GM18517 (cell line): ENCODE results near the gene GALNT12.

ENCODE experiments used
- ATAC-seq: cut with Tn5 transposase; IDR thresholded peaks from one replicate; pipeline ENCODE4 v1.9.1; 2021; ENCODE audit warnings: mild to moderate bottlenecking, moderate library complexity; ENCODE audit not compliant: unreplicated experiment

Gene GALNT12, protein sequence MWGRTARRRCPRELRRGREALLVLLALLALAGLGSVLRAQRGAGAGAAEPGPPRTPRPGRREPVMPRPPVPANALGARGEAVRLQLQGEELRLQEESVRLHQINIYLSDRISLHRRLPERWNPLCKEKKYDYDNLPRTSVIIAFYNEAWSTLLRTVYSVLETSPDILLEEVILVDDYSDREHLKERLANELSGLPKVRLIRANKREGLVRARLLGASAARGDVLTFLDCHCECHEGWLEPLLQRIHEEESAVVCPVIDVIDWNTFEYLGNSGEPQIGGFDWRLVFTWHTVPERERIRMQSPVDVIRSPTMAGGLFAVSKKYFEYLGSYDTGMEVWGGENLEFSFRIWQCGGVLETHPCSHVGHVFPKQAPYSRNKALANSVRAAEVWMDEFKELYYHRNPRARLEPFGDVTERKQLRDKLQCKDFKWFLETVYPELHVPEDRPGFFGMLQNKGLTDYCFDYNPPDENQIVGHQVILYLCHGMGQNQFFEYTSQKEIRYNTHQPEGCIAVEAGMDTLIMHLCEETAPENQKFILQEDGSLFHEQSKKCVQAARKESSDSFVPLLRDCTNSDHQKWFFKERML

DNA sequence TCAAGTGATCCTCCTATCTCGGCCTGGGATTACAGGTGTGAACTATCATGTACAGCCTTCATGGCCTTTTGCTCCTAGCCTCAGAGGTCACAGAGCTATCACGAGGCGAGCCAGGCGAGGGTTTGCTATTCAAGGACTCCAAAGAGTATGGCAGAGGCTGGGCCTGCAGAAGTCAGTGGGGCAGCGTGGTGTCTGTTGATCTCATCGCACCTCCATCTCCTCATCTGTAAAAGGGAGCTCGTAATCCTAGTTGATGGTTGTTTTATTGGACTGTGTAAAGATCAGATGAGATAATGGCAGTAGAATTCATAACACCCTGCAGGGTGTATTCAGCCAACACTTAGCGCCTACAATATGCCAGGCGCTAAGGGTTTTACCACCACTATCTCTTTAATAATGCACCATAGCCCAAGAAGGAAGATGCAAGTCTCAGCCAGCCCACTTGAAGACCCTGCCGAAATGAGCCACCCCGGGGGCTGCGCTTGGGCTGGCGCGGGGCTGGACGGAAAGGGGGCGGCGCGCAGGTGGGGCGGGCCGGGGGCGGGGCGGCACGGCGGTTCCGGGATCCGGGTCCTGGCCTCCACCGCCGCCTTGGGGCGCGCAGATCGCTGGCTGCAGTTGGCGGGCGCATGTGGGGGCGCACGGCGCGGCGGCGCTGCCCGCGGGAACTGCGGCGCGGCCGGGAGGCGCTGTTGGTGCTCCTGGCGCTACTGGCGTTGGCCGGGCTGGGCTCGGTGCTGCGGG is at the start of gene GALNT12:
GALNT12 (plus strand) TSS at position 601 of the 744 bp plus-strand sequence; CDS start at position 630, 29 bp downstream.
- peak; percentile 46 for ATAC-seq

DNA sequence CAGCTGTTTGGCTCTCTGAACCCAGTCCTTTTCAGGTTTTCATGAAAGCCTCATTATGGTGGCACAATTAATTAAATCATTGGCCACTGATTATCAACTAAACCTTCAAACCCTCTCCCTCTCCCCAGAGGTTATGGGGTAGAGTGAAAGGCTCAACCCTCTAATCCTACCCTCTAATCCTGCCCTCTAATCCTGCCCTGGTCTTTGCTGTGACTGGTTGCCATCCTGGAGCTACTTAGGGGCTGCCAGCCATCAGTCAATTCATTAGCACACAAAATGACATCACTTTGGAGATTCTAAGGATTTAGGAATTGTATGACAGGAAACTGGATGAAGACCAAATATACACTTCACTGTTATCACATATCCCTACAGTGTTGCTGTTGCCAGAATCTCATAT is 47.2 kb upstream of the GALNT12 start:
- ATAC-seq, result no peak

DNA sequence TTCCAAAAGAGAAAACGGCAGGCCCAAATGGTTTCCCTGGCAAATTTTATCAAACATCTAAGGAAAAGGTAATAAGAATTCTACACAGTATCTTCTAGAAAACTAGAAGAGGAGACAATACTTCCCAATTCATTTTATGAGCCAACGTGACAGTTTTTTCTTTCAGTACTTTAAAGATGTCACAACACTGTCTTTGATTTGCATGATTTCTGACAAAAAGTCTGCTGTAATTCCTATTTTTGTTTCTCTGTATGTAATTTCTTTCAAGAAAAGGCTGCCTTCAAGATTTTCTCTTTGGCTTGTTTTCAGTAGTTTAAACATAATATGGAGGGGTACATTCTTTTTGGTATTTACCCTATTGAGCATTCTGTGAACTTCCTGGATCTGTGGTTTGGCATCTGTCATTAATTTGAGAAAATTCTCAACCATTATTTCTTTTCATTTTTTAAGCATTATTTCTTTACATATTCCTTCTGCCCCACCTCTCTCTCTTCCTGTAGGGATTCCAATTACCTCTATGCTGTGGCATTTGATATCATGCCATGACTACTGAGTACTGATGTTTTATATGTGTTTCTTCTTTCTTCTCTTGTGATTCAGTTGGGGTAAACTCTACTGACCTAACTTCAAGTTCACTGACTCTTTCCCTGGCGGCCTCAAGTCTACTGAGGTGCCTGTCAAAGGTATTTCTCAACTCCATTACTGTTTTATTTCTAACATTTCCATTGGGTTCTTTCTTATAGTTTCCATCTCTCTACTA is 43.3 kb upstream of the GALNT12 start:
- no peak for ATAC-seq

DNA sequence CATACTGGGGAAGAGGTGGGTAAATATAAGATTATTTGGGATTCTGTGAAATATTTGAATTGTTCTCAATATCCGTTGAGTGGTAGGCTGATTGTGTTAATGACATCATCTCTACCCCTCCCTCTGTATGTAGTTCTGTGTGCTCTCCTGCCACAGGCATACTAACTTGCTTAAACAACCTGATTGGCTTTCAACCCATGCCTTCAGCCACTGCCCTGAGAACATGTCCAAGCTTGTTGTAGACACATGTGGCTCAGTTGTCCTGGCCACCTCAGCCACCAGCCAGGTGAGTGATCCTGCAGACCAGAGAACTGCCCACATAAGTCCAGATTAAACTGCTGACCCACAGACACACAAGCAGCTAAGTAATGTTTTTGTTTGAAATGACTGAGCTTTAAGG is 42.2 kb upstream of the GALNT12 start:
- ATAC-seq, result no peak

DNA sequence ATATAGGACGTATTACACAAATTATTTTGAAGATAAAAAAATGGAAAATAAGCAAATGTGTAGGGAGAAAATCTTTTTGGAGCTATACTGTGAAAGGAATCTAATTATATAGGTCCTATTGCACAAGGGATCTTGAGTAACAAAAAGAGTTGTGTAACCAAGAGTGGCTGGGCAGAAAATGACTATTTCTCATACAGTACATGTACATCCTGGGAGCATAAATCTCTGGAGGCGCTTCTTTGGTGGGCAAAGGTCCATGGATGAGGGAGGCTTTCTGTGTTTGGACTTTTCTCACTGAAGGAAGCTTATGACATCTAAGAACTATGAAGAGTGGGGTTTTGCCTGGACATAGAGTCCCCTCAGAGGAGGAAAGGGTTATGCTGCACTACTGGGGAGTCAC is 40.9 kb upstream of the GALNT12 start:
- ATAC-seq, result no peak

DNA sequence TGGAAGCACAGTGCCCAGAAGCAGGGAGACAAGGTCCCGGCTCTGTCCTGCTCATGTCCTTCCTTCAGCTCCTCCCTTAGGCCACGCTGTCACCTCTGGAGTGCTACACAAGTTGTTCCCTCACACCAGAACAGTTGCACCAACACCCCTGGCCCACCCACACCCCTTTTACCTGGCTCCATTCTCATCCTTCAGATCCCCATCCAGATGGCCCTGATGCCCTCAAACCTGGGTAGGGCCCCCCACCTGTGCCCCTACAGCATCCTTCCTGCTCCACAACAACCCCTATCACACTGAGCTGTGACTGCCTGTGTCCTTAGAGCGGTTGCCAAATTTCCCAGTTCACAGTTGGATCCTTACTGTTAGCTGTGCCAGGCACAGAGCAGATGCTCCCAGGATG is 40.3 kb upstream of the GALNT12 start:
- ATAC-seq, result no peak

DNA sequence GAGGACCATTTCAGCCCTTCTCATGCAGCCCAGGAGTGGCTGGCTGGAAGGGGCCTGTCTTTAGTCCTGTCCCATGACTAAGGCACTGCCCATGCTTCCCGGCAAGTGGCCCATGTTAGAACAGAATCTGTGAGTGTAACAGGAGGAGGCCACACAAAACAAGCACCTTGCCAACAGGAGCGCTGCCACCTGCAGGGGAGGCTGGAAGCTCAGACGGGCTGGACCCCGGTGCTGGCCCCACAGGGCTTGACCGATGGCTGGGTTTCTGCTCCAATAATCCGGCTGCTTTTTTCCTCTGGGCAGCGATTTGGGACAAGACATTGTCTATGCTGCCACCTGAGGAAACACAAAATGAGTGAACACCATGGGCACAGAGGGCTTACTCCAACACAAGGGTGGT is 39.6 kb upstream of the GALNT12 start:
- ATAC-seq, result no peak

DNA sequence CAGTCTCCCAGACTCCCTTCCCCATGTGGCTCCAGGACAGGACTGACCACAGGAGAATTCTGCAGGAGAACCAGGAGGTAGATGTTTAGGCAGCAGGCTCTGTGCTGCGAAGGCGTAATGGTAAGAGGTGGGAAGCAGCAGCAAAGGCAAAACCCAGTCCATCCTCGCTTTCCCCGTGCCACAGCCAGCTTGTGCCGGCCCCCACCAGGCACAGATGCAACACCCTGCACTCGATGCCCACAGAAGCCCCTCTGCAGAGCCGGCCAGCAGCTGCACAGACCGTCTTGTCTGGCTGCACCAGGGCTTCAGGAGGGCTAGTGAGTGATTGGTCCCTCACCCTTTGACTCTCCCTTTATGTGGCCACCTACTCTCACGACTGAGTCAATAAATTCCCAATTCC is 39.1 kb upstream of the GALNT12 start:
- no peak for ATAC-seq

DNA sequence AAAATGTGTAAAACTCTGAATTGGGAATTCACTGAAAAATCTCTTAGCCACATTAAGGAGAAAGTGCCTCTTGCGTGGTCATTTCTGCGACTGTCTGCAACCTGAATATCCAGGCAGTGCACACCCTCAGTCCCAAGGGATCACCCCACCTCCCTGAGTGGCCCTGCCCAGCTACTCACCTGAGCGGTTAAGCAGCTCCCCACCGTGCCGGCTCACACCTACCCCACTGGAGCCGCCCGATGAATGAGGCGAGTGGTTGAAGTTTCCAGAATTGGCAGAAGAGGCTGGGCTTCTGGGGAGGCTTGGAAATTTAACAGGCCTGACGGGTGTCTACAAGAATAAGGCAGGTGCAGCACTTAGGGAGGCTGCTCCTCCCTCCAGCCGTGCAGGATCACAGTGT is 36.8 kb upstream of the GALNT12 start:
- ATAC-seq, result no peak

DNA sequence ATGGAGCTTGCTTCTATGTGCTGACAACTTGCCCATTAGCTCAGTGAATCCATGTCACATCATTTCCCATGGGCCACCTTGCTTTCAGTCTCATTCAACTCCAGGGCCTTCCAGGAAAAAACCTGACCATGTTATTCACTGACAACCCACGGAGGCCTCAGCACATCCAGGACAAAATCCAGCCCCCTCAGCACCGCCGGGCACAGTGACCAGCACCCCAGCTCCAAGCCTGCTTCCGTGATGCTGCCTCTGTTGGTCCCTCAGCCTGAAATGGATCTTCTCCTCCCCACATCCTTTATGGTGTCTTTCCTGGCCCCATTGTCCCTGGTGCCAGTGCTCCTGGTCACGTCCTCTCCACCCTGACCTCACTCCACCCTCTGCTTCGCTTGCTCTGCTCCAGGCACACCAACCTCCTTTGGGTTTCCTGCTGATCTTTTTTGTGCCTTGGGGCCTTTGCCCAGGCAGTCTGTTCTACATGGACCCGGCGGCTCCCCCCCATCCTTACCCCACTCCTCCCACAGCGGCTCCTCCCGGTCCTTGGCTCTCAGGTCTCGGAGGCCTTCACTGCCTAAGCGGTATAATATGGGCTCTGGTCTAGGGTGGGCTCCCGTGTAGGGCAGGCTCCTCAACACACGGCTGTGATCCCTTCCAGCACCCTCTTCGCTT is 36.1 kb upstream of the GALNT12 start:
- ATAC-seq, result no peak

DNA sequence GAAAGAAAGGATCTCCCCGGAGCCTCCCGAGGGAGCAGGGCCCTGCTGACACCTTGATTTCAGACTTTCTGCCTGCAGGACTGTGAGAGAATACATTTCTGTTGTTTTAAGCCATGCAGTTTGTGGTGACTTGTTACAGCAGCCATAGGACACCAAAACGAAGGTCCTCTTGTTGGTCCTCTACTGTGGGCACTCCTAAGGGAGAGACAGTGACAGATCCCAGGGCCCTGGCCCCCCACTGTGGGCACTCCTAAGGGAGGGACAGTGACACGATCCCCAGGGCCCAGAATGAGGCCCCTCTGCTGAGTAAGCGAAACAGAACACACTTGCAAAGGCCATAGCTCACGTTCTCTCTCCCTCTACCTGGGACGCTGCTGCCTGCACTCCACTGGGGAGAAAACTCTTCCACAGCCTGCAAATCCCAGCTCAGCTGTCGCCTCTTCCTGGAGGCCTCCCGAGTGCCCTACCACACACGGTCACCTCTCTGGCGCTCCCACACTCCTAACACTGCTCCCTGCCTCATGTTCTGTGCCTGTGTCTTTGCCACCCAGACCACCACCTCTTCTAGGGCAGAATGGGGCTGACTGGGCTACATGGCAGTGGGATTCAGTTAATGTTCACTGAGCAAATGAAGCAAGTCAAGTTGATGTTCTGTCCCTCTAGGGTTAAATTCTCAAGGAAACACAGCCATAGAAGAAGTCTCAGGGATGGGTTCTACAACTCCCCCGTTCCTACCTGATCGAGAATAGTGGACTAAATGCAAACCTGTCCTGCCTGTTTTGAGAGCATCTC is 34.9 kb upstream of the GALNT12 start:
- no peak for ATAC-seq

DNA sequence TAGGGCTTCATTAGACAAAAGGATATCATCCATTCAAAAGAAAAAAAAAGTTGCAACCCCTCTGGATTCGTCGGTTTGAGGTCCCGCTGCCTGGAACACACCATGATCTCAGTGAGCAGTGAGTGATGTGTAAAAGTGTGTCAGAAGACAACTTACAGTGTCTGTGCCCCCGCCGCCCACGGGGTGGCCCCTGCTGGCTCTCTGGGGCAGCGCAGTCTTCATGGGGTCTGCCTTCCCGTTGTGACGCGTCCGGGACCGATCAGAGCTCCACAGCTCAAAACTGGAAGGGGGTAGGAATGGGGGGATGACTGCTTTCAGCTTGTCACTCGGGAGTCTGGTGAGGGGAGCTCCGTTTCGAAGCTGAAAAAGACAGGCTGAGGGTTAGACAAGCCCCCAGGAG is 33.7 kb upstream of the GALNT12 start:
- ATAC-seq, result no peak

DNA sequence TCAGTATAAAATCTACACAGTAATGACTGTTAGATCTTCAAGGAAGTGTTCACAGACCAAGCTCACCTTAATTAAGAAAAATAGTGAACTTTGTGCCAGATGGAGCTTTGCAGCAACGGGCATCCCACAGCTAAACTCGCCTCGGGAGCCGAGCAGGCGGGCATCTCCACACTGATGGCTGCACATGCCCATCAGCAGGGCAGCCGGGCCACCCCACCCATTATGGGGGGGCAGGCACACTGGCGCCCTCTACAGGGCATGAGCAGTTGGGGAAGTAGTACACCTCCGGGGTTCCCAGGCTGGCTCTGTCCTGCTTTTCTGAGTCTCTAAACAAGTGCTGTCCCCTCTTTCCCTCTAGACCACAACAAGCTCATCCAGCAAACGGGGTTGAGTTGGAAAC is 32.7 kb upstream of the GALNT12 start:
- ATAC-seq, result no peak

DNA sequence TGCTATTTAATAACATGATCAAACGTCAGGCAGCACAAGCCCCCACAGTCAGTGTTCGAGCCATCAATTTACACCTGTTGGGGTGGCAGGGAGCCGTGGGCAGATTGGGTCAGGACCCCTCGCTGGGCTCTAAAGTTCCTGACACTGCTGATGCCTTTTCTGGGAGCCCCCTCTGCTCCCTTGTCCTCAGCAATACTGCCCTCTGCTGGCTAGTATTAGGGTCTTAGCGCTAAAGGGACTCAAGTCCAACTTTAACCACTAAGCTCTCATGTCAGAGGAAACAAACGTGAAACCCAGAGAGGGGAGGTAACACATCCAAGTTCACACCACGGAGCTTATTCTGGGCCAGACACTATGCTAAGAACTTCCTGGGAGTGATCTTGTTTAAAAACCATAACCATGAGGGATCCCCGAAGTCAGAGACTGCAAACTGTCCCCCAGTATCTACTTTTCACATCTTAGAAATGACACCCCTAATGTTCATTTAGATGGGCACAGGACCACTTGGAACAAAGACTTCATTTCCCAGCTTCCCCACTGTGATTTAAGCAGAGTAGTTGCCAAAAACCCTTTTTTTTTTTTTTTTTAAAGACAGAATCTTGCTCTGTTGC is 31.5 kb upstream of the GALNT12 start:
- ATAC-seq, result no peak

DNA sequence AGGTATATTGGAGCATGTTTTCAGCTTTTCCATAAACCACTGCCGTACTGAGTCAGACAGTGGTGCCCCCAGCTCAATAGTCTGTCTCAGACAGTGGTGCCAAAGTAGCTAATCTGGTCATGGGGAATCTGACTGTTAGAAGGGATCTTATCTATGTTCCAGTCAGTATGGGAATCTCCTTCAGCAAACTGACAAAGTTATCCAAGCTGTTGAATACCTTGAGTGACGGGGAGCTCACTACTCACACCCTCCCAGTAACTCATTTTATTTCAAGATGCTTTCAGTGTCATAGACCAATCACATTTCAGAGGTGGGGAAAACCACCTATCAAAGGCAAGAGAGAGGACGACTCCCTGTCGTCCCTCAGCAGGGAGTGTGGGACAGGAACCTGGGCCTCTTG is 29.9 kb upstream of the GALNT12 start:
- no peak for ATAC-seq

DNA sequence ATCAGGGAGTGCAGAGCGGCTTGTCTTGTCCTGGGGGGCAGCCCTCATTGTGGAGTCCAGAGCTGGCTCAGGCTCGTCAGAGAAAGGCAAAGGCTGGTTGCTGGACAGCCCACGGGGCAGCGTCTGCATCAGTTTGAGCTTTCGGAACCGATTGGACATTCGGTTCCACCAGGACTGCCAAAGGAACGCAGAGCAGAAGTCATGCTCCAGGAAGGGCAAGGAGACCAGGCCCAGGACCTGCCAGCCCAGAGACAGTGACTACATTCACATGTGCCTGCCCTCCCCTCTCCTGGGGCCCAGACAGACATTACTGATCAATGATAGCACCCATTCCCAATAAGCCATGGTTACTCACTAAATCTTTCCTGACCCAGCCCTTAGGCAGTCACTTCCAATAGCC is 29.2 kb upstream of the GALNT12 start:
- no peak for ATAC-seq

DNA sequence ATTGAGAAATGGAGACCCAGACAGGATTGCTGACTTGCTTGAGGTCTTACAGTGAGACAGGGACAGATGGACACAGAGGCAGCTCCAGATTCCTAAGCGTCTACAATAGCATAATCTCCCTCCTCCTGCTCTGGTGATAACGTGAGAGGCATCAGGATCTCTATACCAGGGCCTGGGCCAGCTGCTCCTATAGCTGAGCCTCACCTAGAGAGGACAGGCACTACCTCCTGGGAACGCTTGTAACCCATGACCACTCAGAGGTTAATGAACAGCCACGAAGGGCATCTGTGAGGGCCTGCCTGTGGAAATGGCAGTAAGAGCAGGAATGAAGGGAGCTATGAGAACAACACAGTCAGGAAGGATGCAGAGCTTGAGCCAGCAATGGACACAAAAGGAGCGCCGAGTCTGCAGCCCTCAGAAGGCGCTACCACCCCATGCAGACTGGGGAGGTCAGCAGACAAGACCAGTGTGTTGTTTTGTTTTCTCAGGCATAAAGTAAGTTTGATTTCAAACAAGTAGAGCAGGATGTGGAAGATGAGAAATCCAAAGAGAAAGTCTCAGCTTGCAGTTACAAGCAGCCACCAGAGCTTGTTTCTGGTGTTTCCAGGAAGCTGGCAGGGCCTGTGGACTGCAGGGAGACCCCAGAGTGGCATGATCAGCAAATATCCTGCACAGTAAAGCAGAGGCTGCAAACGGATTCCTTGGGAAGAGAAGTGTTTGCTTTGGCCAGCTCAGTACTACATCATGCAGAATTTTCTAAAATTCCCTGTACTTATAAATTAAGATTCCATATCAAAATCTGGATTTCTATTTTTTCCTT is 28.5 kb upstream of the GALNT12 start:
- no peak for ATAC-seq

DNA sequence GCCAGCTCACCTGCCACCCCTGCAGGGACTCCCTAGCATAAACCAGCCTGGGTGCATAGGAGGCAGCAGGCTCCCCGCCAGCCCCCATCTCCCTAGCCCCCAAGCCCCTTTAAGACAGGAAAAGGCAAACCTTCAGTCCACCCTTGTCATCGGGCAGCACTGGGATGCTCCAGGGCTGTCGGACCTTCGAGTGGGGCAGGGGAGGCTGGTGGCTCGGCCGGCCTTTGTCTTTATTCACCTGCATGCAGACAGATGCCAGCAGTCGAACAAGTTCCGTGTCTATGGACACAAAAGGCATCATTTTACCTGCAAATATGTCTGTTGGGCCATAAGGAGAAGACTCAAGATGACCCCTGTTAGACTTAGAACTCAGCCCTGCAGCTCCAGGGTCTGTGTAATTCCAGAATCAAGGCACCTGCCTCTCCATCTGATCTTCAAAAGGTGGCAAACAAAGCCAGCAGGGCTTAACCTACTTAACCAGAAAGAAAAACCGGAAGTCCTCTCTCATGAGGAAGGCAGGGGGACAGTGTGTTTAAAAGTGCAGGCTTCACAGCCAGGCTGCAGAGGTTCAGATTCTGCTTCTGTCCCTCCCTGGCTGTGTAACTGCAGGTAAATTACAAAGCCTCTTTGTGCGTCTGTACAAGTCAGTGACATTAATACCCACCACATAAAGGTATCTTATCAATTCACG is 27.3 kb upstream of the GALNT12 start:
- no peak for ATAC-seq
